NAMALWA (cell line): Measurements from ENCODE around the gene DYNC1LI2.
A peak's percentile ranks its signal among the peaks of the same experiment; 100 is the strongest.

Experiments
- DNase-seq: peaks from one replicate; pipeline ENCODE4 v3.0.0-alpha.2; 2015; ENCODE audit warnings: low spot score

The DYNC1LI2 gene

DNA sequence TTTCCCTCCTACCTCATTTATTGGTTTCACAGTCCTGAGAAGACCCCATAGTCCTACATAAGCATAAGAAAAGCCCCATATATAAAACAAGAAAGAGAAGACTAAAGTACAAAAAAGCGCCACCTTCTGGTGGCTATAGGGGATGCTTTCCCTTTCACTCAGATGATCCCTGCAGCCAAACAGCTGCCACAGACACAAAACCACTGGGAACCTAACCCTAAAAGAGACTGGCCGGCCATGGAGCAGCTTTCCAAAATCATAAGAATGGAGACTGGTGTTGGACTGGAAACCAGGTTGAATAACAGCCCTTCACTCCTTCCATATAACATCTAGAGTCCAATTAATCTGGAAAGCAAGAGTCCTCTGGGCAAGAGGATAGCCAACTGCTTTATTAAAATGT, 11.4 kb downstream of the DYNC1LI2 start:
- DNase-seq: peak; percentile 68

DNA sequence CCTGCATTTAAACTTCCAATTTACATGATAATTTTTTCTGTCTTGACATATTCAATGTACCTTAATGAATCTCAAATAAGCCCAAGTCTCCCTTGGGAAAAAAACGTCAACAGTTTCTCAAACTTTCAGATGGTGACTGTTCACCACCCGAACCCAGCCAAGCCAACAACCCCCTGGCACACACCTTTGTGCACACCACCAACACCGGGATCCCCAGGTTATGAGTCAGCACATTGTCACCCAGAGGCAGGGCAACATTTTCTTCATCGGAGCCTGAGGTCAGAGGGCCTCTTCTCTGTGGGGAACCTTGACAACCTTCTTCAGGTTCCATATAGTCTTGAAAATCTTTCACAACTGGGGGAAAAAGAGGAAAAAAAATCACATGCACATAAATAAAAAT, 15.5 kb downstream of the DYNC1LI2 start:
- no peak for DNase-seq

DNA sequence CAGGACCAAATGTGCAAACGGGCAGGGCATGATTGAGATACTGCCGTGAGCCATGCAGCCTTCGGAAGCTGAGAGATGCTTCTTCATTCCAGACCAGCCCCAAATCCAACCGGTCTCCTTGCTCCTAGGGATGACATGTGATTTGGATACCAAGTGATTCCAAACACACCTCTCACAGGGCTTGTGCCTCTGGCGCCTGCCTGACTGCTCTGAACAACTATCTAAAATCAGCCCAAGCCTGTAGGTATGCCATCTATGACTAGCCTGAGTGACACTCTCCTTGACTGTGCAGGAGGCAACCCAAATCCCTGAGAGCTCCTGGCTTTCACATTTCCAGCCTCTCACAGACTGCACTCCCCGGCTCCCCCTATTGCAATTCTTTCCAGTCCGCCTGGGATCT, 20.3 kb downstream of the DYNC1LI2 start:
- DNase-seq: no peak

DNA sequence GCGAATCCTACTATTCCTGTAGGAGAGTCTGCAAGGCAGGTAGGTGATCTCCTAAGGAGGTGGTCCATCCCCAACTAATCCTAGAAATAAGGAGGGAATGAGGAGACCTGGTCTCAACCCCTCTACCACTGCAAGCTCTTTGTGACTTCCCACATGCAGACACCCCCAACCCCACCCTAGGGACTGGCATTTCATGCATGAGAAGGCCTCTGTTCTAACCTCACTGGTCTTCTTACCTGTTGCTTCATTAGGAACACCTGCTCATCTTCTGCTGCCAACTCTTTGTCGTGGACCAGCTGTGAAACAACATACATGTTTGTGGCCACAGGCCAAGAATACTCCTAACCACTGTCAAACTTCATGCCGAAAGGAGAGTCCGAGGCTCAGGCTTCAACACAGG, 22.6 kb downstream of the DYNC1LI2 start:
- no peak for DNase-seq

DNA sequence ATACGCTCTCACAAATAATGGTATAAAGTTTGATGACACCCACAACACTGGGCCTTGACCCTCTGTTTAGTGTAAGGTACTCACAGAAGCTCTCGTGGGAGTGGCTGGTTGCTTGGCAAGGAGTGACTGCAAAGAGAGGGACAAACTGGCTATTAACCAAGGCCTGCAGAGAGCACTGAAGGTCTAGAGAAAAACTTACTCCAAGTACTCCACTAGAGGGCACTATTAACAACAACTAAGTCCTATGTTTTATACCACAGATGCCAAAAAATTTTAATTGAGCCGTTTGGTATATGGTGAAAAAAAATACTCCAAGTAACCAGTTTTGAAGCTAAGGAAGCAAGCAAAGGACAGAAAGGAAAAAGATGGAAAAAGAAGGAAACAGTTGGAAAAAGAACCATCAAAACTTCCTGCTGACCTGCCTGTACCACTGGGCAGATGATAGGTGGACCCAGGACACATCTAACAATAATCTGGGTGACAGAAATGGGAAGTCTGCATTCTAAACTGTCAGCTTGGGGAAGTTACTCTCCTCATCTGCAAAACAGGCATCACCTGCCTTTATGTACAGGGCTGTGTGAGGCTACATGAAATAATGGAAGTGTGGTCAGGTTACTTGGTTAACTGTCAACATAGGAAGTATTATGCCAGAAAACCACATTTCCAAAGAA, 23.2 kb downstream of the DYNC1LI2 start:
- peak; percentile 69 for DNase-seq

DNA sequence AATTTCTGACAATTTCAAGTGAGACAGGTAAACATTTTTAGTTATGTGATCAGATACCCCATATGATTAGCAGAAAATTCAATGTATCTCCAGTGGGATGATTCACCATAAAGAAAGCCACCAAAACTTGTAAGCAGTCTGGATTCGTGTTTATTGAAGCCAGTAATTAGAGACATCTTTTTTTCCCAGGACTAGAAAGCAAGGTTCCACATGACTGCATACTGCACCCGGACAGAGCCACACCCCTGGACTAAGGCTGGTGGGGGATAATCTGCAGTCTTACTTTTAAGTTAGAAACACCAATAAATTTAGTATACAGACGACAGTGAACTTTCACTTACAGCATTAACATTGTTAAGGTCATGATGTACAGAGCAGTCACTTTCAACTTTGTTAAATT, 30.6 kb downstream of the DYNC1LI2 start:
- DNase-seq: no peak

DNA sequence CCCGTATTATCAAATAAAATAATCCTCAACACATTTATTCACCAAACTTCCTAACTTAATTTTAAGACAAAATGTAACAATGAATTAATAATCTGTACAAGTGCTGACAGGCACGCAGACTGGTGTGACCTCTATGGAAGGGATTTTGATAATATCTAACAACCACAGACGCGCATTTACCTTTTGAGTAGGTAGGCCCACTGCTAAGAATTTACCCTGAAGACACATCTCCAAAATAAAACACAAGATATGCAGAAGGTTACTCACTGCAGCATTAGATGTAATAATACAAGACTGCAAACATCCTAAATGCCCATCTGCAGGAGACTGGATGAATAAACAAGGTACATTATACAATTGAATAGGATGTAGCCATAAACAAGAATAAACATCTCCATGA, 32.2 kb downstream of the DYNC1LI2 start:
- DNase-seq: no peak

DNA sequence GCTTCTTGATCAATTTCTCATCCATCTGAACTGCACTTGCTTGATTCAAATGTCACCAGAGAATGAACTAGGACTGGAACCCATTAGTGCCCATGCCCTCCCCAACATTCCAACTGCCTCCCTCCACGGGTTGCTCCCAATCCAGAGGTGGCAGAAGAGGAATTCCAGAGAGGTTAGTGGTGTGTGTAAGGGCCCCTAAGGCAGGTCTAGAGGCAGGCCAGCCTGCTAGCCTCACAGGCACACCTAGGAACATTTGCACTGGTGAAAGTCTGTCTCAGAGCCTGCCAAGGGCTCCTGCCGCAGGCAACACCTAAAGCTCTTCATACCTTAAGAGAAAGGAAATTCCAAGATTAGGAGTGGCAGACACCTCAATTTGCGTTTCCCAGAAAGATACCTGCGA, 33.6 kb downstream of the DYNC1LI2 start:
- no peak for DNase-seq

DNA sequence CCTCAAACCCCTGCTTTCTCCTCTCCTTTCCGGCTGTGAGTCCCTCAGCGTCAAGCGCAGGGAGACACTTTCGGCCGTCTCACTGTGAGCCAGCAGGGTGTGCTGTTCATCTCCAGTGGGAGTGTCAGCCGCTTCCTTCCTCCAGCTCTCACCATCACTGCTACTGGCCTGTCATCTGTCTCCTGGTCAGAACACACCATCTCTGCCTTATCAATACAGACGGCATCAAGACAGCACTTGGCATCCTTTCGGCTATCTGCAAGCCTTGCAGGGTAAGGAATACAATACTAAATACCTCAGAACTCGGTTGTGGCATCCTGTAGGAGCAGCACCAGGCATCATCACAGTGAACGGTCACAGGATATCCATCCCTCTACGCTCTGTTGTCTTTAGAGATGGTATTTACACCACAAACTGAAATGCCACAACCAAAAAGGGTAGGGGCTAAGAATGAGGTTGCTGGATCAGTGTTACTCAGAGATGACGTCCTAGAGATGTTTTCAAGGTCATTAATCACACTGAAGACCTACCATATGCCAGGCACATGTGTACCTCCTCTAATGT, 34.2 kb downstream of the DYNC1LI2 start:
- peak; percentile 28 for DNase-seq

DNA sequence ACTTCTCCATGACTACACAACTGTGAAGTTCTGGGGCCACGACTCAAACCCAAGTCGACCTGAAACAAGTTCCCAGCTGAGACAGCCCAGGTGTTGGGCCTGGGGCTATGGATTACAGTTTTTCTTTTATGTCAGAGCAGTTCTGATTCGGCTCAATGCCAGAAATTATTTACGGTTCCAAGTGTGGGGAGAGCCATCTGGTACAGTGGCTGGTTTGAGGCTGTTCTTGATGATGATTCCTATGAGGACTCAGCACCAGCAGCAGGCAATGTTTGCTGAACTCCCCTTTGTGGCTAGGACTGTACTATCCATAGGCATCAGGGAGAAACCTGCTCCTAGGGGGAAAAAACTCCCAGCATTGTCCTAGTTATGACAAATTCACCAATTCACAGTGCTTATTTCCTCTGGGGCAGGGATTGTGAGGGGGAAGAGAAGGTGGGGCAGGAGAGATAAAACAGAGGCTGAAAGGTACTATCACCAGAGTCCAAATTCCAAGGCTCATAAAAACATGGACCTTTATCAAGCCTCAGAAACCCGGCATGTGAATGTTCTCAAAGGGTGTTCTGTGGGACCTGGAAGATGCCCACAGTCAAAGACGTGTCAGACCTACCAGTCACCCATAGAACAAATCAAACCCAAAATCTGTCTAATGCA, 36.6 kb downstream of the DYNC1LI2 start:
- no peak for DNase-seq

DNA sequence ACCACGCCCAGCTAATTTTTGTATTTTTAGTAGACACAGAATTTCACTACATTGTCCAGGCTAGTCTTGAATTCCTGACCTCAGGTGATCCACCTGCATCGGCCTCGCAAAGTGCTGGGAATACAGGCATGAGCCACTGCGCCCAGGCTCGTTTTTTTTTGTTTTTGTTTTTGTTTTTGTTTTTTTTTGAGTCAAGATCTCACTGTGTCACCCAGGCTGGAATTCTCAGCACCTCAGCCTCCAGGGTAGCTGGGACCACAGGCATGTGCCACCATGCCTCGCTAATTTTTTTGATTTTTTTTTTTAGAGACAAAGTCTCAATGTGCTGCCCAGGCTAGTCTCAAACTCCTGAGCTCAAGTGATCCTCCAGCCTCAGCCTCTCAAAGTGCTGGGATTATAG, 37.3 kb downstream of the DYNC1LI2 start:
- DNase-seq: no peak

DNA sequence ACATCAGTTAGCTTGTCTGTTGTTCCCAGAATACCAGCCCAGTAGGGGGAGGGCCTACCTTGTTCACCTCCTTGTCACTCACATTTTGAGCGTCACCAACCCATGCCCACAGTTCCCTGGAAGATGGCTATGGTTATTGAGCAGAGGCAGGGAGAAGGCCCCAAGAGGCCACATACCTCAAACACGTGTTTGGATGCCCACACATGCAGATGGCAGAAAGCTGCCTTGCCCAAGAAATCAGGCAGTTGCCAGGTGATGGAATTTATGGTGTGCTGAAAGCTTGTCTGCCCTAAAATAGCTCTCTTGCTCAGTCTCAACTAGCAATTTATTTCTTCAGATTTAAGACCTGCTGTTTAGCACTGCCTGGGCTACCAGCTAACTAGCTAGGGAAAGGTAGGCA, 38.3 kb downstream of the DYNC1LI2 start:
- no peak for DNase-seq

DNA sequence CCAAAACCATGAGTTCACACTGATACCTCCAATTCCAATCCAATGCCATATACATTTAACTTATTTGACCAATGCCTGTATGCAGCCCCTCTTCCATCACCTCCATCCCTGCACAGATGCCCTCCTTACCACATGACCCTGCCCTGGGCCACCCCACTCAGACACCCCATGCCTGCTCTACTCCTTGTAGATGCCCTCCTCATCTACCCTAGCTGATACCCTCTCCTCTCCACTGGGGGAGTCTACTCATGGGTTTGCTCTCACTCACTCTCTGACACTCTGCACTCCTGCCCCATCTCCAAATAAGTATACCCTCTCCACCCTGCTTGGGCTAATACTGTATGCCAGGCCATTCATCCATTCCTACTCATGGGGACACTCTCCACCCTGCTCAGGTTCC, 38.9 kb downstream of the DYNC1LI2 start:
- no peak for DNase-seq

DNA sequence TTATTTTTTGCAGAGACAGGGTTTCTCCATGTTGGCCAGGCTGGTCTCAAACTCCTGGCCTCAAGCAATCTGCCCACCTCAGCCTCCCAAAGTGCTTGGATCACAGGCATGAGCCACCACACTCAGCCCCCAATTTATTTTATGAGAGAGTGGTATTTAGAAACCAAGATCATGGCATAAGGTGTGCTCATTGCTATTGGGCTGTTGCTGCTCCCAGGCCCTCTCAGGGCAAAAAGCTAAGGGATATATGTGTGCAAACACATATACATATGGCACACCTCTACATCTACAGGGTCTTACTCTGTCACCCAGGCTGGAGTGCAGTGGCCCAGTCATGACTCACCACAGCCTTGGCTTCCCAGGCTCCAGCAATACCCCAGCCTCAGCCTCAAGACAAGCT, 39.8 kb downstream of the DYNC1LI2 start:
- no peak for DNase-seq

DNA sequence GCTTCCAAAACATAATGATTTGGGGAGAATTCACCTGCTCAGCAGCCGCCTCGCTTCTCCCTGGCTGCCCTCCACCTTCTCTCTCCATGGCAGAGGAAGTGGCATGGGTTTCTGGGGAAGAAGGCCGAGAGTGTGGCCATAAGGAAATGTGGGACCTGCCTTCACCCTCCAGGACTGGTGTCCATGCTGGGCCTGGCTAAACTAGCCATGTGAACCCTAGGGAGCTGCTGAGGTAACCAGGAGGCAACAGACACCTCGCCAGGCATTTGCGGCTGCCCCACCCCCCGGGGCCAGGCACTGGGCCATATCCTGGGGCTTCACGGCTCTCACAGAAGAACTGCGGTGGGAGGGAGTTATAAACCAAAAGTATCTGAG, 44.9 kb downstream of the DYNC1LI2 start:
- DNase-seq: no peak

DNA sequence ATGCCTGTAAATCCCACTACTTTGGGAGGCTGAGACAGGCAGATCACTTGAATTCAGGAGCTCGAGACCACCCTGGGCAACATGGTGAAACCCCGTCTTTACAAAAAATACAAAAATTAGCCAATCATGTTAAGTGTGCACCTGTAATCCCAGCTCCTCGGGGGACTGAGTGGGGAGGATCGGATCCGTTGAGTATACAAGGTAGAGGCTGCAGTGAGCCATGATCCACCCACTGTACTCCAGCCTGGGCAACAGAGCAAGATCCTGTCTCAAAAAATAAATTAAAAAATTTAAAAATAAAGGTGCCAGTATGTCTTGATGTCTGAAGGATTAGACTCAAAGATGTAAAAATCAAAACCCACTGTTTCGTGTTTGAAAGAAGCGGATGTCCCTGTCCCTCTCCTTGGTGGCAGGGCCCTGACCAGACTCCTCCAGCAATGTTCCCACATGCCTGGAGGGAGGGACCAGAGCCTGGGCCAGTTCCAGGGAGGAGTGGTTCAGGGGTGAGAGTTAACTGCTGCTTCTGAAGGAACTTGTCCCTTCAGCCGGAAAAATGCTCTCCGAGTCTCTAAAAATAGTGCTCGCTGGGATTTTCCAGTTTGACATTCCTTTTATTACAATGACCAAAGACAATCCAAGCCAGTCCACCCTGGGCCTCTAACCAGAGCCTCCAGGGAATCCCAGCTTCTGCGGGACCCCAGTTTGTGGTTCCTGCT, 45.5 kb downstream of the DYNC1LI2 start:
- DNase-seq: no peak

DNA sequence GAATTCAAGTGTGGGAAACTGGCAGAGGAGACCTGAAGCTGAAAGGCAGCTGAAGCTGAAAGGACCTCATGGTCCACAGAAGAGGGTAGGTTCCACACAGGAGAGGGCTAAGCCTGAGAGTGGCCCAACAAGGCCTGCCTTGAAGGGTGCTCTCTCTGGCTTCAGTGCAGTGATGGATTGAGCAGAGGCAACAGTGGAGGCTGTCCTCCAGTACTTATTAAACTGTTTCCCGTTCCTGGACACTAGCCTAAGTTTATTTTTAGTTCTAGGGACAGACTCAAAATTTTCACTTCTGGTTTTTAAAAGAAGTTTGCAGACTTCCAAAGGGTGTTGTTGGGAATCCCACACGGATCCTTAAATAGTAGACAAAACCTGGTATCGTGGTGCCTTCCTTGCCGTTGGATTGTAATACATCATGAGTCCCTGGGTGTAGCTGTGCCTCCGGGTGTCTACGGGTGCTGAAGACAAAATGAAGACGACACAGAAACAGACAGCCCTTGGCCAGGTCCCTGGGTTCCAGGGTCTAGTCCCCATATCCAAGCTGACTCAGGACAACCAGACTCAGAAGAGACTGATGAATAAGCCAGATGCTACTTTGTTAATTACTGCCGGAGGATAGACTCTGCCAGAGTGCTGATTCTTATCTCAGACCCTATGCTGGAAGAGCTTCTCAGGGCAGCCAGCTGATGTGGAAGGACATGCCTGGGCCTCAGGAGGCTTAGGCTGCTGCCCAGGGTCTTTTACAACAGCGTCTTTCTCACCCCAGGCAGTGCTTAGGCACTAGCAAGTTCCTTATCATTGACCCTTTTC, 47.8 kb downstream of the DYNC1LI2 start:
- no peak for DNase-seq

DNA sequence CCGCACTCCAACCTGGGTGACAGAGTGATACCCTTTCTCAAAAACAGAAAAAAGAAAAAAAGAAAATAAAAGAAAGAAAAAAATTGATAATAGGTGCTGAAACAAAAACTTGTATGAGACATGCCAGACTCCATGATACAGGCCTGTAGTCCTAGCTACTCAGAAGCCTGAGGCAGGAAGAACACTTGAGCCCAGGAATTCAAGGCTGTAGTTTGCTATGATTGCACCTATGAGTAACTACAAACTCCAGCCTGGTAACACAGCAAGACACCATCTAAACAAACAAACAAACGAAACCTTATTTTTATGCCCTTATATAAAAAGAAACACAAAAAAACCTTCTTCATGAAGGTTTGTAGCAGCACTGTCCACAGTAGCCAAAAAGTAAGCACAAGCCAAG, 49.9 kb downstream of the DYNC1LI2 start:
- no peak for DNase-seq

DNA sequence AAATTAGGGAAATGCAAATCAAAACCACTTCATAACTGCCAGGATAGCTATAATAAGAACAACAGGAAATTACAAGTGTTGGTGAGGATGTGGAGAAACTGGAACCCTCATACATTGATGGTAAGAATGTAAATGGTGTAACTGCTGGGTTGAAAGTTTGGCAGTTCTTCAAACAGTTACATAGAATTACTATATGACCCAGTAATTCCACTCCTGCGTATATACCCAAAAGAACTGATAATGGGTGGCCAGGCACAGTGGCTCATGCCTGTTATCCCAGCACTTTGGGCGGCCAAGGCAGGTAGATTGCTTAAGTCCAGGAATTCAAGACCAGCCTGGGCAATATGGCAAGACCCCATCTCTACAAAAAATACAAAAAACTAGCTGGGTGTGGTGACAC, 50.4 kb downstream of the DYNC1LI2 start:
- no peak for DNase-seq

DNA sequence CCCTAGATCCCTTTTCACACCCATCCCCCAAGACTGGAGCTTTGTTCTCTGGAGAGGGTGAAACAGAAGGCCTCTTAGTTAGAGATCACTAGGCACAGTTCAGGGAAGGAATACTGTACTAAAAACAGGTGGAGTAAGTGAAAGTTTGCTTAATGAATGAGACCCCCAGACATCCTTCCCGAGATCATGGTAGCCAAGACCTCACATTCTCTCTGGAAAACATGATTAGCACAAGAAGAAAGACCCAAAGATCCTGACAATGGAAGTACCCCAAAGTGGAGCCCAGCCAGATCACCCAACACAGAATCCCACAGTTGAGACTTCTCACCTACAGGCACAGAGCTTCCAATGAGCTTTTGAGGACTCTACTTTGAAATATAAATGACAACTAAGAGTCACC, 51.5 kb downstream of the DYNC1LI2 start:
- DNase-seq: no peak

DNA sequence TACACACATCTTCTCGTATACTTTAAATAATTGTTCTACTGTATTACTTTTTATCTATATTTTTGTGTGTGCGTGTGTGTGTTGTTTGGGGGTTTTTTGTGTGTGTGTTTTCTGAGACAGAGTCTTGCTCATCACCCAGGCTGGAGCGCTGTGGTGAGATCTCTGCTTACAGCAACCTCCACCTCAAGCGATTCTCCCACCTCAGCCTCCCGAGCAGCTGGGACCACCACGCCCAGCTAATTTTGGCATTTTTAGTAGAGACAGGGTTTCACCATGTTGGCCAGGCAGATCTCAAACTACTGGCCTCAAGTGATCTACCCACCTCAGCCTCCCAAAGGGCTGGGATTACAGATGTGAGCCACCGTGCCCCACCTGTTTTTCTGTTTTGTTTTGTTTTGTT, 53.4 kb downstream of the DYNC1LI2 start:
- DNase-seq: no peak
